ENCODE measurements around the gene ARFGEF3. TPM values are rescaled to one million over a fixed set of nuclear protein-coding genes. Genes with fewer than 3 reads are reported as not detected.
A peak's percentile ranks its signal among the peaks of the same experiment; 100 is the strongest.

The ARFGEF3 gene
- polyA plus RNA-seq, 6 donors from 2014 or later: not detected

GRCh38 chr6:138331984-138332383 lies 170.2 kb downstream of the ARFGEF3 start:
- Mint-ChIP-seq H3K9me3 (peaks cover 0 to 2% (median 0%) of the 10 kb centered on the region in 7 donors), H3K36me3 (no peaks in the 10 kb centered on the region), H3K4me3 (no peak overlapping the region), H3K27me3 (peaks cover 8 to 19% (median 10%) of the 10 kb centered on the region in 3 donors), H3K27ac (no peak overlapping the region), H3K4me1 (no peaks in the 10 kb centered on the region)
- ATAC-seq (ENCODE audit: low read depth in 2 of 2) (no peak), DNase-seq (no peak)

DNA sequence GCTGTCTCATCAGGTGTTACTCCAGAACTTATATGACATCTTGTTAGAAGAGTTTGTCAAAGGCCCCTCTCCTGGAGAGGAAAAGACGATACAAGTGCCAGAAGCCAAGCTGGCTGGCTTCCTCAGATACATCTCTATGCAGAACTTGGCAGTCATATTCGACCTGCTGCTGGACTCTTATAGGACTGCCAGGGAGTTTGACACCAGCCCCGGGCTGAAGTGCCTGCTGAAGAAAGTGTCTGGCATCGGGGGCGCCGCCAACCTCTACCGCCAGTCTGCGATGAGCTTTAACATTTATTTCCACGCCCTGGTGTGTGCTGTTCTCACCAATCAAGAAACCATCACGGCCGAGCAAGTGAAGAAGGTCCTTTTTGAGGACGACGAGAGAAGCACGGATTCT lies 172.3 kb downstream of the ARFGEF3 start:
- Mint-ChIP-seq H3K27ac (peak overlapping the region in 1 of 6 donors; percentile 89), H3K4me3 (no peak overlapping the region), H3K9me3 (peaks cover 0 to 2% (median 0%) of the 10 kb centered on the region in 7 donors), H3K27me3 (peaks cover 12 to 24% (median 20%) of the 10 kb centered on the region in 3 donors), H3K4me1 (no peaks in the 10 kb centered on the region), H3K36me3 (no peaks in the 10 kb centered on the region)
- DNase-seq (no peak), ATAC-seq (ENCODE audit: low read depth in 2 of 2) (no peak)

DNA sequence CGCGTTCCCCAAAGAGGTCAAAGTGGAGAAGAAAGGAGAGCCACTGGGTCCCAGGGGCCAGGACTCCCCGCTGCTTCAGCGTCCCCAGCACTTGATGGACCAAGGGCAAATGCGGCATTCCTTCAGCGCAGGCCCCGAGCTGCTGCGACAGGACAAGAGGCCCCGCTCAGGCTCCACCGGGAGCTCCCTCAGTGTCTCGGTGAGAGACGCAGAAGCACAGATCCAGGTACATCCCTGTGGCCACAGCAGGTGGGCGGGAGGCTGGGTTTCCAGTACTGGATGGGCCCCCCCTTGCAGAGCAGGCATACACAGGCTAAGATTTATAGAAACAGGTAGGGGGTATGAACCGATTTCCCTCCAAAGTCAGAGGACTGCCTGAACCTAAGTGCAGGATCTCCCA lies 173.2 kb downstream of the ARFGEF3 start:
- H3K9me3 Mint-ChIP-seq: peaks cover 0 to 2% (median 0%) of the 10 kb centered on the region in 7 donors
- no peak overlapping the region for H3K27ac Mint-ChIP-seq
- no peak for ATAC-seq (ENCODE audit: low read depth in 2 of 2)
- H3K36me3 Mint-ChIP-seq: no peaks in the 10 kb centered on the region
- peaks cover 20 to 33% (median 27%) of the 10 kb centered on the region in 3 donors for H3K27me3 Mint-ChIP-seq
- H3K4me1 Mint-ChIP-seq: no peaks in the 10 kb centered on the region
- no peak for DNase-seq
- no peak overlapping the region for H3K4me3 Mint-ChIP-seq

DNA sequence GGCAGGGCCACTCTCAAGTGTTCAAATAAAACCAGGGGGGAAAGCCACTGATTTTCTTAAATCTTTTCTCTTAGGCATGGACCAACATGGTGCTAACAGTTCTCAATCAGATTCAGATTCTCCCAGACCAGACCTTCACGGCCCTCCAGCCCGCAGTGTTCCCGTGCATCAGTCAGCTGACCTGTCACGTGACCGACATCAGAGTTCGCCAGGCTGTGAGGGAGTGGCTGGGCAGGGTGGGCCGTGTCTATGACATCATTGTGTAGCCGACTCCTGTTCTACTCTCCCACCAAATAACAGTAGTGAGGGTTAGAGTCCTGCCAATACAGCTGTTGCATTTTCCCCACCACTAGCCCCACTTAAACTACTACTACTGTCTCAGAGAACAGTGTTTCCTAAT lies 174.5 kb downstream of the ARFGEF3 start:
- Mint-ChIP-seq H3K36me3 (no peaks in the 10 kb centered on the region), H3K27ac (no peak overlapping the region), H3K9me3 (peaks cover 0 to 2% (median 0%) of the 10 kb centered on the region in 7 donors), H3K4me1 (no peaks in the 10 kb centered on the region), H3K27me3 (peaks cover 20 to 35% (median 33%) of the 10 kb centered on the region in 3 donors), H3K4me3 (no peak overlapping the region)
- DNase-seq (no peak), ATAC-seq (ENCODE audit: low read depth in 2 of 2) (no peak)

DNA sequence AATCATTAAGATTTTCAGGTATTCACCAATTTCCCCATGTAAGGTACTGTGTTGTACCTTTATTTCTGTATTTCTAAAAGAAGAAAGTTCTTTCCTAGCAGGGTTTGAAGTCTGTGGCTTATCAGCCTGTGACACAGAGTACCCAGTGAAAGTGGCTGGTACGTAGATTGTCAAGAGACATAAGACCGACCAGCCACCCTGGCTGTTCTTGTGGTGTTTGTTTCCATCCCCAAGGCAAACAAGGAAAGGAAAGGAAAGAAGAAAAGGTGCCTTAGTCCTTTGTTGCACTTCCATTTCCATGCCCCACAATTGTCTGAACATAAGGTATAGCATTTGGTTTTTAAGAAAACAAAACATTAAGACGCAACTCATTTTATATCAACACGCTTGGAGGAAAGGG lies 175.3 kb downstream of the ARFGEF3 start:
- H3K9me3 Mint-ChIP-seq: peaks cover 0 to 2% (median 0%) of the 10 kb centered on the region in 7 donors
- no peaks in the 10 kb centered on the region for H3K4me1 Mint-ChIP-seq

DNA sequence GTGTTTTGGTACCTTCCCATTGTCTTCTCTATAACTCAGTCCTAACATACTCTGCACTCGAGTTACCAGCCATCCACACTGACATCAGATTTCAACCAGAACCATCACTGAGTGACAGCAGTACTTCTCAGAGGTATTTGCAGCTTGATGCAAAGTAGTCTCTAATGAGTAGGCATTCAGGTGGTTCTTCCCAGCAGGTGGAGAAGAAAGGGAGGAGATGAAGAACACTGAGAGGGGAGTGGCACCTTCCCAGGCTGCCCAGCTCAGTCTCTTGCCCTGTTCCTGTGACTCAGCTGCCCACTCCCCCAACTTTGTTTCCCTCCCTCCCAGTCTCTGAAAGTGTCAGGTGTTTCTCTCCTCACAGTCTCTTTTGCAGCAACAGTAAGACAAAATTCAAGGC lies 177.3 kb downstream of the ARFGEF3 start:
- Mint-ChIP-seq H3K27me3 (peaks cover 20 to 45% (median 32%) of the 10 kb centered on the region in 3 donors), H3K36me3 (no peaks in the 10 kb centered on the region), H3K27ac (no peak overlapping the region), H3K9me3 (peaks cover 0 to 2% (median 0%) of the 10 kb centered on the region in 7 donors), H3K4me3 (no peak overlapping the region), H3K4me1 (no peaks in the 10 kb centered on the region)
- no peak for ATAC-seq (ENCODE audit: low read depth in 2 of 2)
- no peak for DNase-seq

More for the DNA sequence above, 175.3 kb downstream of the ARFGEF3 start:
- DNase-seq: no peak
- Mint-ChIP-seq H3K36me3 (no peaks in the 10 kb centered on the region), H3K4me3 (no peak overlapping the region), H3K27ac (no peak overlapping the region), H3K27me3 (peaks cover 20 to 44% (median 33%) of the 10 kb centered on the region in 3 donors)
- ATAC-seq (ENCODE audit: low read depth in 2 of 2): no peak

GRCh38 chr6:138341176-138341575 lies 179.4 kb downstream of the ARFGEF3 start:
- Mint-ChIP-seq H3K4me1 (no peaks in the 10 kb centered on the region), H3K27ac (peak overlapping the region in 1 of 6 donors; percentile 3), H3K36me3 (no peaks in the 10 kb centered on the region), H3K9me3 (no peaks in the 10 kb centered on the region), H3K27me3 (peaks cover 20 to 39% (median 28%) of the 10 kb centered on the region in 3 donors), H3K4me3 (no peak overlapping the region)
- DNase-seq (no peak), ATAC-seq (ENCODE audit: low read depth in 2 of 2) (no peak)

DNA sequence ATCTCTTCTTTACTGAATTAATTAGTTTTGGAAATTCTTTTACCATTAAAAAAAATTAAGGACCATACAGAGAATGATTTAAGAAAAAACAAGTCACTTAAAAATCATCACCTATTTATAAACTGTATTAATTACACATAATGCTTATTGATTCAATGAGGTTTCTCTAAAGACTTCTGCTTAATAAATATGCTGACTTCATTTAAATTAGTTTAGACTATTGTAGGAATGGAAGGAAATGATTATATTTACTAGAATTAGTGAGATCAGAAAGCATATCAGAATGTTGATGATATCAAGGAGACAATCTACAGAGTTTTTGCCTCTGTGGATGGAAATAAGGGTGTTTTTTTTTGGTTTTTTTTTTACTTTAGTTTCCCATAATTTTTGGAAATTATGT lies 181.4 kb downstream of the ARFGEF3 start:
- H3K27ac Mint-ChIP-seq: no peak overlapping the region
- H3K9me3 Mint-ChIP-seq: no peaks in the 10 kb centered on the region
- DNase-seq (no peak), ATAC-seq (ENCODE audit: low read depth in 2 of 2) (no peak)
- no peaks in the 10 kb centered on the region for H3K36me3 Mint-ChIP-seq
- peaks cover 0 to 4% (median 0%) of the 10 kb centered on the region in 3 donors for H3K4me1 Mint-ChIP-seq
- H3K4me3 Mint-ChIP-seq: no peak overlapping the region
- peaks cover 23 to 35% (median 25%) of the 10 kb centered on the region in 3 donors for H3K27me3 Mint-ChIP-seq

DNA sequence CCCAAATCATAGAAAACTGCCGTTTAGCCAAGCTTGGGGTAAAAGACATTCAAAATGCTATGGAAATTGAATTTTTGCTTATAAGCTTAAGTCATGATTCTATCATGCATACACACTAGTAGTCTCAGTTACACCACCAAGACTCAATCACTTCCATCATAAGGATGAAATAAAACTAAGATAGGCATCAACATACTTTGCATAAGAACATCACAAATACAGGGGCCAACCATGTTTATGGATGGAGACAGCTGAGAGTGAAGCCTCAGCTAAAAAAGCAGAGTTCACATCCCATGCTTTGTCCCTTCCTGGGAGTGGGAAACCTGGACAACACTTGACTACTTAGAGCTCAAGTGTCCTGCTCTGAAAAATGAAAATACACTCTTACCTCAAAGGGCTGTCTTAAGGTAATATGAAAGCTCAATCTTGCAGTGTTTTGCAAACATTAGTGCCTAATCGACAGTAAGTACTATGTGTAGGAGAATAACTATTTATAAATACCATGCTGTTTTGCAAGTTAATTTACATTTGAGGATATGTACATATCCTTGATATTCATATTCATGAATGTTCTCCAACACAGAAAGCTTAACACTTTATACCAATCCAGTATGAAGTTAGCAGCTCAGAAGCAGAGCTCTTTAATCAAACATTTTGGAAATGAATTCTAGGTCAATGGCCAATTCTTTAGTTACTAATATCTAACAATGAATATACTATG lies 184.0 kb downstream of the ARFGEF3 start:
- no peak overlapping the region for H3K4me3 Mint-ChIP-seq
- H3K27ac Mint-ChIP-seq: no peak overlapping the region
- ATAC-seq (ENCODE audit: low read depth in 2 of 2): no peak
- H3K4me1 Mint-ChIP-seq: peaks cover 0 to 4% (median 0%) of the 10 kb centered on the region in 3 donors
- H3K27me3 Mint-ChIP-seq: peaks cover 12 to 20% (median 13%) of the 10 kb centered on the region in 3 donors
- no peaks in the 10 kb centered on the region for H3K9me3 Mint-ChIP-seq
- peaks cover 0 to 3% of the 10 kb centered on the region in 2 donors for H3K36me3 Mint-ChIP-seq
- DNase-seq: no peak

- H3K4me3 Mint-ChIP-seq: no peak overlapping the region
- no peak for DNase-seq
- H3K9me3 Mint-ChIP-seq: no peaks in the 10 kb centered on the region
Measured at GRCh38 chr6:138346302-138347195, 184.8 kb downstream of the ARFGEF3 start.

DNA sequence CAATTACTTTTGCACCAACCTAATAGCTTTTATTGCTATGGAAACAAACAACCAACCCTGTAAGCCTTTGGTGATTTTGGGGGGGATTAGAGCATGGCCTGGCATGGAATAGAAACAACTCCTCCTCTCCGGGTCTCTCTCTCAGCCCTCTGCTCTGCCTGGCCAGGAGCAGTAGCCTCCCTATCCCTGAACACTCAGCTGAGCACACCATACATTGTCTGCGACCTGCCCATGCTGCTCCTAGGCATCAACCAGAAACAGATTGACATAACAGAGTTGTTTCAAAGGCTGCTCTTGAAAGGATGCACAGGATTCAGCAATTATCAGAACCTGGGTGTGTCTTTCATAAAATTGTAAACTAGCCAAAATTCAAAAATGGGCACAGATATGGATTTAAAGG lies 186.1 kb downstream of the ARFGEF3 start:
- Mint-ChIP-seq H3K9me3 (no peaks in the 10 kb centered on the region), H3K27me3 (peaks cover 8 to 17% (median 12%) of the 10 kb centered on the region in 3 donors), H3K36me3 (peaks cover 0 to 3% of the 10 kb centered on the region in 2 donors), H3K4me3 (no peak overlapping the region), H3K27ac (no peak overlapping the region), H3K4me1 (peaks cover 0 to 4% (median 0%) of the 10 kb centered on the region in 3 donors)
- ATAC-seq (ENCODE audit: low read depth in 2 of 2) (no peak), DNase-seq (no peak)

More at GRCh38 chr6:138346302-138347195, 184.8 kb downstream of the ARFGEF3 start:
- Mint-ChIP-seq H3K36me3 (peaks cover 0 to 3% of the 10 kb centered on the region in 2 donors), H3K27ac (no peak overlapping the region), H3K27me3 (peaks cover 12 to 16% (median 13%) of the 10 kb centered on the region in 3 donors), H3K4me1 (peaks cover 0 to 4% (median 0%) of the 10 kb centered on the region in 3 donors)
- no peak for ATAC-seq (ENCODE audit: low read depth in 2 of 2)

- ATAC-seq (ENCODE audit: low read depth in 2 of 2): no peak
- H3K9me3 Mint-ChIP-seq: peaks cover 0 to 4% (median 0%) of the 10 kb centered on the region in 7 donors
- H3K36me3 Mint-ChIP-seq: peaks cover 0 to 3% of the 10 kb centered on the region in 2 donors
- H3K27me3 Mint-ChIP-seq: peaks cover 14 to 20% (median 17%) of the 10 kb centered on the region in 3 donors
- DNase-seq: no peak
- no peak overlapping the region for H3K27ac Mint-ChIP-seq
- no peak overlapping the region for H3K4me3 Mint-ChIP-seq
- H3K4me1 Mint-ChIP-seq: peaks cover 0 to 4% (median 0%) of the 10 kb centered on the region in 3 donors
Measured at GRCh38 chr6:138349891-138350290, 188.2 kb downstream of the ARFGEF3 start.

- H3K27ac Mint-ChIP-seq: no peak overlapping the region
- no peaks in the 10 kb centered on the region for H3K36me3 Mint-ChIP-seq
- no peaks in the 10 kb centered on the region for H3K4me1 Mint-ChIP-seq
- no peak overlapping the region for H3K4me3 Mint-ChIP-seq
- peaks cover 0 to 6% (median 3%) of the 10 kb centered on the region in 7 donors for H3K9me3 Mint-ChIP-seq
- no peak for ATAC-seq (ENCODE audit: low read depth in 2 of 2)
- DNase-seq: no peak
- peaks cover 6 to 38% (median 35%) of the 10 kb centered on the region in 3 donors for H3K27me3 Mint-ChIP-seq
Measured at GRCh38 chr6:138357928-138358327, 196.2 kb downstream of the ARFGEF3 start.

Data from naive B cell (primary cell).